MCF 10A (cell line): Measurements from ENCODE around the gene LRG1. TPM values are rescaled to one million over a fixed set of nuclear protein-coding genes. Genes with fewer than 3 reads are reported as not detected.

Source experiments
- BruUV-seq: library from RNA; stranded (reverse); fragments of 400-500 nt; replicated peaks from 2 replicates; lab custom pipeline; 2021; lab: Mats Ljungman, UMichigan
- CTCF ChIA-PET: fragments of 300-600 bp; sonication (Branson Sonifier 250); formaldehyde crosslinking; extraction: SDS; loops from one replicate; lab custom pipeline; 2021; ENCODE audit warnings: antibody characterized with exemption, inconsistent platforms; lab: Yijun Ruan, JAX
- POLR2A ChIA-PET: fragments of 300-600, 350-650 bp; sonication (Branson Sonifier 250); formaldehyde crosslinking; extraction: SDS; loops from one replicate; lab custom pipeline; 2020; ENCODE audit warnings: antibody characterized with exemption, inconsistent platforms; lab: Yijun Ruan, JAX
- DNase-seq: peaks from one replicate; pipeline ENCODE4 v3.0.0-alpha.2; 2018; ENCODE audit not compliant: unreplicated experiment
- H3K27ac Mint-ChIP-seq: one replicate; pipeline ENCODE4 v1.8.0; 2022; ENCODE audit warnings: mild to moderate bottlenecking, low read depth, mixed read lengths; ENCODE audit not compliant: unreplicated experiment
- H3K27me3 Mint-ChIP-seq: one replicate; pipeline ENCODE4 v1.8.0; 2022; ENCODE audit warnings: mixed read lengths; ENCODE audit not compliant: insufficient read depth, unreplicated experiment
- H3K36me3 Mint-ChIP-seq: one replicate; pipeline ENCODE4 v1.8.0; 2022; ENCODE audit warnings: mild to moderate bottlenecking, moderate library complexity, mixed read lengths; ENCODE audit not compliant: insufficient read depth, unreplicated experiment
- H3K4me1 Mint-ChIP-seq: one replicate; pipeline ENCODE4 v1.8.0; 2022; ENCODE audit warnings: mixed read lengths; ENCODE audit not compliant: insufficient read depth, unreplicated experiment
- H3K4me3 Mint-ChIP-seq: one replicate; pipeline ENCODE4 v1.8.0; 2022; ENCODE audit warnings: mild to moderate bottlenecking, moderate library complexity, mixed read lengths; ENCODE audit not compliant: unreplicated experiment
- H3K9me3 Mint-ChIP-seq: one replicate; pipeline ENCODE4 v1.8.0; 2022; ENCODE audit warnings: mixed read lengths; ENCODE audit not compliant: unreplicated experiment
- intact Hi-C: fragments of 100-400 bp; cut with micrococcal nuclease; formaldehyde crosslinking; loops from 2 replicates; pipeline ENCODE4 v1.14.1; 2022
- total RNA-seq: library from RNA; stranded (reverse); gene quantifications from 2 replicates; pipeline ENCODE4 v1.2.3, GENCODE V29; 2022
- TF ChIP-seq, protein P1 (sequence below): fragments of 200-600 bp; IDR thresholded peaks from one replicate; pipeline ENCODE4 v1.8.0; 2022; ENCODE audit warnings: antibody characterized with exemption, mild to moderate bottlenecking; ENCODE audit not compliant: unreplicated experiment

The LRG1 gene
- total RNA-seq, 1 experiment from 2014 or later: 0.33 TPM

- Mint-ChIP-seq H3K9me3 (no peaks in the 10 kb centered on the region), H3K36me3 (peaks cover 7% of the 10 kb centered on the region), H3K4me3 (no peak overlapping the region), H3K27ac (no peak overlapping the region), H3K4me1 (peaks cover 10% of the 10 kb centered on the region), H3K27me3 (no peaks in the 10 kb centered on the region)
- BruUV-seq: no TSS peak
- no peak for DNase-seq
- intact Hi-C loops: no loop called here
- ChIA-PET CTCF (interaction anchor here (1.8 to 2.4 kb wide), 2 partner anchors 12 to 16 kb away, joined by 8 to 9 read pairs; no protein-coding TSS in a partner anchor), POLR2A (no interaction called here)
- TF ChIP-seq, protein P1, sequence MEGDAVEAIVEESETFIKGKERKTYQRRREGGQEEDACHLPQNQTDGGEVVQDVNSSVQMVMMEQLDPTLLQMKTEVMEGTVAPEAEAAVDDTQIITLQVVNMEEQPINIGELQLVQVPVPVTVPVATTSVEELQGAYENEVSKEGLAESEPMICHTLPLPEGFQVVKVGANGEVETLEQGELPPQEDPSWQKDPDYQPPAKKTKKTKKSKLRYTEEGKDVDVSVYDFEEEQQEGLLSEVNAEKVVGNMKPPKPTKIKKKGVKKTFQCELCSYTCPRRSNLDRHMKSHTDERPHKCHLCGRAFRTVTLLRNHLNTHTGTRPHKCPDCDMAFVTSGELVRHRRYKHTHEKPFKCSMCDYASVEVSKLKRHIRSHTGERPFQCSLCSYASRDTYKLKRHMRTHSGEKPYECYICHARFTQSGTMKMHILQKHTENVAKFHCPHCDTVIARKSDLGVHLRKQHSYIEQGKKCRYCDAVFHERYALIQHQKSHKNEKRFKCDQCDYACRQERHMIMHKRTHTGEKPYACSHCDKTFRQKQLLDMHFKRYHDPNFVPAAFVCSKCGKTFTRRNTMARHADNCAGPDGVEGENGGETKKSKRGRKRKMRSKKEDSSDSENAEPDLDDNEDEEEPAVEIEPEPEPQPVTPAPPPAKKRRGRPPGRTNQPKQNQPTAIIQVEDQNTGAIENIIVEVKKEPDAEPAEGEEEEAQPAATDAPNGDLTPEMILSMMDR: no peak
Observed at GRCh38 chr19:4507804-4508203, 32.0 kb downstream of the LRG1 start.

DNA sequence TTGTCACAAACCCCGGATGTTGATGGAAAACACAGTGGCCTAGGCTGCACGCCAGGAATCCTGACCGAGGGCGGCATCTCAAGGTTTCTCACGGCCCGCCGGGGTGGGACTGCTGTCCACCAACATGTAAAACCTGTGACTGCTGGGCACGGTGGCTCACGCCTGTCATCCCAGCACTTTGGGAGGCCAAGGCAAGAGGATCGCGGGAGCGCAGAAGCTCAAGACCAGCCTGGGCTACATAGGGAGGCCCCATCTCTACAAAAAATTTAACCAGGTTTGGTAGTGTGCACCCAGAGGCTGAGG is 32.7 kb downstream of the LRG1 start:
- Mint-ChIP-seq H3K4me3 (no peak overlapping the region), H3K36me3 (peaks cover 7% of the 10 kb centered on the region), H3K27ac (no peak overlapping the region), H3K4me1 (peaks cover 10% of the 10 kb centered on the region), H3K27me3 (no peaks in the 10 kb centered on the region), H3K9me3 (no peaks in the 10 kb centered on the region)
- no TSS peak for BruUV-seq
- intact Hi-C loops: no loop called here
- POLR2A ChIA-PET: interaction anchor here (0.8 kb wide), 1 partner anchor 464 kb away, joined by 4 read pairs; no protein-coding TSS in a partner anchor
- TF ChIP-seq, protein P1: no peak
- no peak for DNase-seq
- CTCF ChIA-PET: interaction anchor here (2.4 kb wide), 1 partner anchor 17 kb away, joined by 9 read pairs; no protein-coding TSS in a partner anchor

- DNase-seq: peak; percentile 48
- BruUV-seq: no TSS peak
- no peaks in the 10 kb centered on the region for H3K27me3 Mint-ChIP-seq
- H3K27ac Mint-ChIP-seq: no peak overlapping the region
- peaks cover 10% of the 10 kb centered on the region for H3K4me1 Mint-ChIP-seq
- no peaks in the 10 kb centered on the region for H3K9me3 Mint-ChIP-seq
- TF ChIP-seq, protein P1: no peak
- peaks cover 7% of the 10 kb centered on the region for H3K36me3 Mint-ChIP-seq
- CTCF ChIA-PET: interaction anchor here (0.8 to 2.4 kb wide), 2 partner anchors 17 to 18 kb away, joined by 3 to 9 read pairs; no protein-coding TSS in a partner anchor
- H3K4me3 Mint-ChIP-seq: no peak overlapping the region
- POLR2A ChIA-PET: interaction anchor here (0.6 to 0.8 kb wide), 2 partner anchors 73 to 465 kb away, joined by 3 to 4 read pairs; no protein-coding TSS in a partner anchor
- intact Hi-C loops: no loop called here
Observed at GRCh38 chr19:4506449-4507149, 33.2 kb downstream of the LRG1 start.

DNA sequence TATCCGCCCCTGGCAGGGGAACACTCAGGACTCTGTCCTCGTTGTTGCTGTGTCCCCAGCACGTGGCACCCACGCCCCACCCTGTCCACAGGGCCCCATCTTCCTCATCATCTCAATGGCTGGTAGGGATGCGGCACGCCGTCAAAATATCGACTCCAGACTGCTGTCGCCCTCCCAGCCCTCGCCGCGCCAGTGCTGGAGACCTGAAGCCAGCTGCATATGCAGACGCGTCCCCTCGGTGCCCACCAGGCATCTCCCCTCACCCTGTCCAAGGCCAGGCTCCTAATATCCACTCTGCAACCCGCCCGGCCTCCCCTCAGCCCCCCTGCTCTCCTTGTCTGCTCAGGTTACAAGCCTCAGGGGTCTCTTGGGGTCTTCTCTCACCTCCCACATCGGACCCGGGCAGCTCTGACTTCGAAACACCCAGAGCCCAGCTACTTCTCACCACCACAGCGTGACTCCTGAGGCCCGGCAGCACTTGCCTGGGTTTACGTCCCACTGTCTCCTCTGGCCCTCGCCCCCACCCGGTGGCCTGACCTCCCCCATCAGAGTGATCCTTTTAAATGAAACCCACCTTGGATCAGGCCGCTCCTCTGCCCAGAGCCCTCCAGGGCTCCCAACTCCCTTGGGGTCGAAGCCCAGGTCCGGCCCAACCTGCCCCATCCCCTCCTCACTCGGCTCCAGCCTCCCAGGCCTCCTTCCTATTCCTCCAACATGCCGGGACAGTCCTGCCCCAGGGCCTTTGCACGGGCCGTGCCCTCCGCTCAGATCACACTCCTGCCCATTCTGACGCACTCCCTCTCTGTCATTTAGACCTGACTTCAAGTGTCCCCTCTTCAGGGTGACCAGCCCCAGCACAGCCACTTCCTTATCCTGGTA is 34.0 kb downstream of the LRG1 start:
- ChIA-PET CTCF (interaction anchor here (0.8 kb wide), 1 partner anchor 19 kb away, joined by 3 read pairs; no protein-coding TSS in a partner anchor), POLR2A (interaction anchor here (0.6 to 0.8 kb wide), 2 partner anchors 74 to 466 kb away, joined by 3 to 4 read pairs; no protein-coding TSS in a partner anchor)
- H3K27ac Mint-ChIP-seq: no peak overlapping the region
- no TSS peak for BruUV-seq
- no peak overlapping the region for H3K4me3 Mint-ChIP-seq
- intact Hi-C loops: no loop called here
- no peaks in the 10 kb centered on the region for H3K9me3 Mint-ChIP-seq
- no peak for DNase-seq
- peaks cover 10% of the 10 kb centered on the region for H3K4me1 Mint-ChIP-seq
- no peaks in the 10 kb centered on the region for H3K27me3 Mint-ChIP-seq
- peaks cover 10% of the 10 kb centered on the region for H3K36me3 Mint-ChIP-seq
- TF ChIP-seq, protein P1: no peak
